Loucy (cell line): ENCODE measurements around the gene PPP1R15B.

Source experiments
- H2AFZ ChIP-seq: fragments of 200-600 bp; sonication (generic); 2 replicates; pipeline ENCODE4 v1.6.0; 2016; ENCODE audit warnings: antibody characterized with exemption, mild to moderate bottlenecking, low read length, moderate library complexity
- H3F3A ChIP-seq: fragments of 200-600 bp; 2 replicates; pipeline ENCODE4 v1.6.0; 2016; ENCODE audit warnings: antibody characterized with exemption, low read depth, mild to moderate bottlenecking
- H3K27me3 ChIP-seq: fragments of 200-600 bp; sonication (generic); 2 replicates; pipeline ENCODE4 v1.6.1; 2014; ENCODE audit warnings: low read length, mild to moderate bottlenecking; ENCODE audit not compliant: insufficient read depth, poor library complexity, severe bottlenecking
- H3K36me3 ChIP-seq: fragments of 200-600 bp; sonication (generic); 2 replicates; pipeline ENCODE4 v1.6.1; 2016; ENCODE audit warnings: low read length; ENCODE audit not compliant: insufficient read depth
- H3K4me1 ChIP-seq: fragments of 200-600 bp; sonication (generic); 2 replicates; pipeline ENCODE4 v1.5.1; 2014; ENCODE audit warnings: low read length, mild to moderate bottlenecking; ENCODE audit not compliant: insufficient read depth, poor library complexity, severe bottlenecking
- H3K4me2 ChIP-seq: fragments of 200-600 bp; sonication (generic); 2 replicates; pipeline ENCODE4 v1.6.0; 2014; ENCODE audit warnings: antibody characterized with exemption, low read length, low read depth, mild to moderate bottlenecking; ENCODE audit not compliant: poor library complexity, severe bottlenecking
- H3K4me3 ChIP-seq: fragments of 200-600 bp; sonication (generic); 2 replicates; pipeline ENCODE4 v1.5.1; 2014; ENCODE audit warnings: low read length, mild to moderate bottlenecking, mixed read lengths; ENCODE audit not compliant: poor library complexity, severe bottlenecking
- H3K79me2 ChIP-seq: fragments of 200-600 bp; sonication (generic); 2 replicates; pipeline ENCODE4 v1.6.1; 2014; ENCODE audit warnings: low read length; ENCODE audit not compliant: insufficient read depth
- H3K9ac ChIP-seq: fragments of 200-600 bp; sonication (generic); 2 replicates; pipeline ENCODE4 v1.6.0; 2014; ENCODE audit warnings: mild to moderate bottlenecking, low read depth, low read length, moderate library complexity; ENCODE audit not compliant: poor library complexity, severe bottlenecking
- H3K9me2 ChIP-seq: fragments of 200-600 bp; sonication (generic); replicated peaks from 2 replicates; pipeline ENCODE4 v1.6.1; 2016; ENCODE audit warnings: low read depth, low read length, mixed read lengths
- H3K9me3 ChIP-seq: fragments of 200-600 bp; sonication (generic); 2 replicates; pipeline ENCODE4 v1.6.1; 2014; ENCODE audit warnings: mild to moderate bottlenecking, antibody characterized with exemption, low read length, low read depth; ENCODE audit not compliant: insufficient read depth
- H4K20me1 ChIP-seq: fragments of 200-600 bp; sonication (generic); 2 replicates; pipeline ENCODE4 v1.6.0; 2014; ENCODE audit warnings: antibody characterized with exemption, low read length, mild to moderate bottlenecking; ENCODE audit not compliant: insufficient read depth, poor library complexity, severe bottlenecking
- EZH2phosphoT487 ChIP-seq: fragments of 200-600 bp; IDR thresholded peaks from 2 replicates; pipeline ENCODE4 v1.6.1; 2018; ENCODE audit warnings: antibody characterized with exemption, mild to moderate bottlenecking, moderate library complexity, borderline replicate concordance
- TF ChIP-seq, protein P1 (sequence below): fragments of 200-600 bp; sonication (generic); conservative IDR thresholded peaks from 2 replicates; pipeline ENCODE4 v1.5.1; 2014; ENCODE audit warnings: mild to moderate bottlenecking, antibody characterized with exemption, low read length

Gene PPP1R15B

DNA sequence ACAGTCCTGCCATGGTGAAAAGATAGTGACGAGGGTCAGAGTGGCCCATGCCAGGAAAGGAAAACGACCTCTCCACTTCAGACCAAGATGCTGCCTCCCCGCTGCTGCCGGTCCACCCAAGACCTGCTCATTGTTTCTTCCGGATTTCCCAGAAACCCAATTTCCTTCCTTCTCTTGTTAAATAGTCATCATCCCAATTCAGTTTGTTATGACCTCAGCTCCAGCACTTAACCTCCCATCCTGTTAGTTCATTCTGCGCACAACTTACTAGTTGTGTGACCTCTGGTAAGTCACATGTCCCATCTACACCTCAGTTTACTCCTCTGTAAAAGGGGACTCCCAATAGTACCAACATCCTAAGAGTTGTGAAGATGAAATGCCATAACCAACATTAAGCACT is 29.9 kb upstream of the PPP1R15B start:
- Histone ChIP-seq H3K9me3 (no peaks in the 10 kb centered on the region), H3K36me3 (peaks cover 83% of the 10 kb centered on the region), H3K4me2 (no peak overlapping the region), H3K4me3 (no peak overlapping the region), H3F3A (no peaks in the 10 kb centered on the region), H3K79me2 (no peaks in the 10 kb centered on the region), H4K20me1 (no peaks in the 10 kb centered on the region), H2AFZ (no peak overlapping the region), H3K9ac (no peak overlapping the region), H3K4me1 (peaks cover 7% of the 10 kb centered on the region), H3K9me2 (no peaks in the 10 kb centered on the region), H3K27me3 (no peaks in the 10 kb centered on the region)
- TF ChIP-seq EZH2phosphoT487: no peak
- TF ChIP-seq, protein P1, sequence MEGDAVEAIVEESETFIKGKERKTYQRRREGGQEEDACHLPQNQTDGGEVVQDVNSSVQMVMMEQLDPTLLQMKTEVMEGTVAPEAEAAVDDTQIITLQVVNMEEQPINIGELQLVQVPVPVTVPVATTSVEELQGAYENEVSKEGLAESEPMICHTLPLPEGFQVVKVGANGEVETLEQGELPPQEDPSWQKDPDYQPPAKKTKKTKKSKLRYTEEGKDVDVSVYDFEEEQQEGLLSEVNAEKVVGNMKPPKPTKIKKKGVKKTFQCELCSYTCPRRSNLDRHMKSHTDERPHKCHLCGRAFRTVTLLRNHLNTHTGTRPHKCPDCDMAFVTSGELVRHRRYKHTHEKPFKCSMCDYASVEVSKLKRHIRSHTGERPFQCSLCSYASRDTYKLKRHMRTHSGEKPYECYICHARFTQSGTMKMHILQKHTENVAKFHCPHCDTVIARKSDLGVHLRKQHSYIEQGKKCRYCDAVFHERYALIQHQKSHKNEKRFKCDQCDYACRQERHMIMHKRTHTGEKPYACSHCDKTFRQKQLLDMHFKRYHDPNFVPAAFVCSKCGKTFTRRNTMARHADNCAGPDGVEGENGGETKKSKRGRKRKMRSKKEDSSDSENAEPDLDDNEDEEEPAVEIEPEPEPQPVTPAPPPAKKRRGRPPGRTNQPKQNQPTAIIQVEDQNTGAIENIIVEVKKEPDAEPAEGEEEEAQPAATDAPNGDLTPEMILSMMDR: no peak

DNA sequence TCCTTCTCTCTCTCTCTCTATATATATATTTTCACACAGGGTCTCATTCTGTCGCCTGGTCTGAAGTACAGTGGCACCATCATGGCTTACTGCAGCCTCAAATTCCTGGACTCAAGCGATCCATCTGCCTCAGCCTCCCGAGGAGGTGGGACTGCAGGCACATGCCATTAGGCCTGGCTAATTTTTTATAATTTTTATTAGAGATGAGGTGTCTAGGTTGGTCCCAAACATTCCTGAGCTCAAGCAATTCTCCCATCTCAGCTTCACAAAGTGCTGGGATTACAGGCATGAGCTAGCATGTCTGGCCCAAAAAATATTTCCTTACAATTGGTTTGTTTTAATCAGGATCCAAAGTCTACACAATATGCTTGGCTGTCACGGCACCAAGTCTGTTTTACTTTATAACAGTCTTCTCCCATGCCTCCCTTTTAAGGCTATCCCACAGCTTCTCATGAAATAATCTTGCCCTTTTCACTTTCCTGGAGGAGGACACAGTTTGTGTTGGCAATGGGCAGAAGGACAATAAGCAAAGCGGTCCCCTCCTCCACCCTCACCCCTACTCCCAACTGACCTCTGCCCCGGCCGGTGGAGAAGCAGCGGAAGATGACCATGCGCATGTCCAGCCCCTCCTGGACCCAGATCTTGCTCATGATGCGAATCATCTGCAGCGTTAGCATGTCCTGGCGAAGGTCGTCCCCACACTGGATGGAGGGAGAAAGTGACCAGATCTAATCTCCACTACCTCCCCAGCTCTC is 28.2 kb upstream of the PPP1R15B start:
- Histone ChIP-seq H3K79me2 (no peaks in the 10 kb centered on the region), H3K9ac (no peak overlapping the region), H3K4me3 (no peak overlapping the region), H2AFZ (no peak overlapping the region), H3K36me3 (peaks cover 82% of the 10 kb centered on the region), H3K4me2 (no peak overlapping the region), H3K27me3 (no peaks in the 10 kb centered on the region), H3K4me1 (no peaks in the 10 kb centered on the region), H3K9me3 (no peaks in the 10 kb centered on the region), H4K20me1 (no peaks in the 10 kb centered on the region), H3F3A (no peaks in the 10 kb centered on the region), H3K9me2 (no peaks in the 10 kb centered on the region)
- TF ChIP-seq EZH2phosphoT487: no peak
- TF ChIP-seq, protein P1: no peak

DNA sequence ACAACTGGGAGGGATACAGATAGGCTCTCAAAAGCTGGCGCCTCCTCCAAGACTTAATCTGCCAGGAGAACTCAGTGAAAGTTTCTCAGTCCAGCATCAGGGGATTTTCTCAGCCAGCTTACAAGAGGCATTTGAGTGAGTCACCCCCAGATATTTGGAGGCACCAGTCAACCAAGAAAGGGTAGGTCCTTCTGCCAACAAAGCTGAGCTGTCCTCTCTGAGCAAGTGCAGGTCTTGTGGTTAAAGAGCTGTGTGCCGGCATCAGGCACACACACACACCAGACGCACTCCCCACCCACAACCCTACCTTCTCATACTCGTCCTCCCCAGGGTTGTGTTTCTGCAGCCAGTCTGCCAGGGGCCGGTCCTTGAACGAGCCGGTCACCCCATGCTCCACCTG is 27.0 kb upstream of the PPP1R15B start:
- Histone ChIP-seq H3K9me2 (no peaks in the 10 kb centered on the region), H3K4me1 (no peaks in the 10 kb centered on the region), H3F3A (no peaks in the 10 kb centered on the region), H4K20me1 (no peaks in the 10 kb centered on the region), H3K27me3 (no peaks in the 10 kb centered on the region), H3K36me3 (peaks cover 82% of the 10 kb centered on the region), H3K4me3 (no peak overlapping the region), H3K9me3 (no peaks in the 10 kb centered on the region), H3K4me2 (no peak overlapping the region), H3K79me2 (no peaks in the 10 kb centered on the region), H3K9ac (no peak overlapping the region), H2AFZ (no peak overlapping the region)
- TF ChIP-seq, protein P1: no peak
- TF ChIP-seq EZH2phosphoT487: no peak
